Activated T-helper 1 cell treated with anti-CD3 and anti-CD28 coated beads, Interleukin-12 subunit alpha, Interleukin-12 subunit beta, Interleukin-2, Interleukin-4 antibody, amounts not matched to agents 30 ng/mL and 10 ng/mL and 1 ng/mL, durations not matched to agents 14 hours and 24 hours and 36 hours (primary cell): ENCODE data around the gene S100P. TPM values are rescaled to one million over a fixed set of nuclear protein-coding genes. Genes with fewer than 3 reads are reported as not detected.

Experiments used
- DNase-seq: peaks from one replicate; pipeline ENCODE4 v3.0.0; 2021; ENCODE audit warnings: low spot score
- H3K27ac Mint-ChIP-seq: one replicate; pipeline ENCODE4 v1.8.0; 2021; ENCODE audit warnings: mild to moderate bottlenecking, mixed read lengths
- H3K27me3 Mint-ChIP-seq: one replicate; pipeline ENCODE4 v1.8.0; 2022; ENCODE audit warnings: mild to moderate bottlenecking, moderate library complexity, mixed read lengths; ENCODE audit not compliant: insufficient read depth
- H3K36me3 Mint-ChIP-seq: one replicate; pipeline ENCODE4 v1.8.0; 2021; ENCODE audit warnings: low read depth, mixed read lengths
- H3K4me1 Mint-ChIP-seq: one replicate; pipeline ENCODE4 v1.8.0; 2021; ENCODE audit warnings: low read depth, mixed read lengths
- H3K4me3 Mint-ChIP-seq: one replicate; pipeline ENCODE4 v1.8.0; 2021; ENCODE audit warnings: mild to moderate bottlenecking, moderate library complexity, mixed read lengths
- H3K9me3 Mint-ChIP-seq: one replicate; pipeline ENCODE4 v1.8.0; 2021; ENCODE audit warnings: mixed read lengths
- intact Hi-C: fragments of 100-400 bp; cut with micrococcal nuclease; formaldehyde crosslinking; loops from one replicate; pipeline ENCODE4 v1.15.1; 2024
- total RNA-seq: library from RNA; stranded (reverse); gene quantifications from 2 replicates; pipeline ENCODE4 v1.2.3, GENCODE V29; 2022

S100P gene
- total RNA-seq, 1 donor from 2014 or later, result 1.7 TPM

- peaks cover 3% of the 10 kb centered on the region for H3K9me3 Mint-ChIP-seq
- no peak for DNase-seq
- peaks cover 5% of the 10 kb centered on the region for H3K4me1 Mint-ChIP-seq
- no peak overlapping the region for H3K27ac Mint-ChIP-seq
- no peak overlapping the region for H3K4me3 Mint-ChIP-seq
- peaks cover 17% of the 10 kb centered on the region for H3K27me3 Mint-ChIP-seq
- intact Hi-C loops, result no loop called here
- no peaks in the 10 kb centered on the region for H3K36me3 Mint-ChIP-seq
Observed at GRCh38 chr4:6739920-6740319, 46.2 kb downstream of the S100P start.

- H3K4me1 Mint-ChIP-seq, result peaks cover 5% of the 10 kb centered on the region
- no peak for DNase-seq
- no peak overlapping the region for H3K4me3 Mint-ChIP-seq
- no peaks in the 10 kb centered on the region for H3K36me3 Mint-ChIP-seq
- H3K27me3 Mint-ChIP-seq, result peaks cover 19% of the 10 kb centered on the region
- no peak overlapping the region for H3K27ac Mint-ChIP-seq
- peaks cover 3% of the 10 kb centered on the region for H3K9me3 Mint-ChIP-seq
- intact Hi-C loops, result no loop called here
Observed at GRCh38 chr4:6740347-6740746, 46.7 kb downstream of the S100P start.

GRCh38 chr4:6742507-6742906 lies 48.8 kb downstream of the S100P start:
- Mint-ChIP-seq H3K27ac (no peak overlapping the region), H3K27me3 (peaks cover 19% of the 10 kb centered on the region), H3K9me3 (peaks cover 3% of the 10 kb centered on the region), H3K36me3 (no peaks in the 10 kb centered on the region), H3K4me3 (no peak overlapping the region), H3K4me1 (peaks cover 5% of the 10 kb centered on the region)
- intact Hi-C loops, result no loop called here
- no peak for DNase-seq

- intact Hi-C loops, result no loop called here
- no peak overlapping the region for H3K4me3 Mint-ChIP-seq
Observed at GRCh38 chr4:6742989-6743388, 49.3 kb downstream of the S100P start.

More at GRCh38 chr4:6742989-6743388, 49.3 kb downstream of the S100P start:
- no peaks in the 10 kb centered on the region for H3K36me3 Mint-ChIP-seq
- peaks cover 16% of the 10 kb centered on the region for H3K27me3 Mint-ChIP-seq
- H3K4me1 Mint-ChIP-seq, result peaks cover 5% of the 10 kb centered on the region
- no peak overlapping the region for H3K27ac Mint-ChIP-seq
- peaks cover 3% of the 10 kb centered on the region for H3K9me3 Mint-ChIP-seq
- DNase-seq, result no peak

Other genes with a start within 250 kb of the S100P start
- not detected in 2 replicates for gene PPP2R2C, start 221.3 kb upstream of the S100P start, total RNA-seq
- 13.9 and 14.0 TPM in 2 replicates for gene MAN2B2, start 118.7 kb upstream of the S100P start, total RNA-seq
- 115 and 119 TPM in 2 replicates for gene MRFAP1, start 53.2 kb upstream of the S100P start, total RNA-seq
- gene MRFAP1L1, start 16.0 kb downstream of the S100P start, total RNA-seq, result 51.7 and 53.9 TPM in 2 replicates
- 21.5 and 23.6 TPM in 2 replicates for gene BLOC1S4, start 22.3 kb downstream of the S100P start, total RNA-seq
- 14.5 and 19.1 TPM in 2 replicates for gene KIAA0232, start 88.8 kb downstream of the S100P start, total RNA-seq
- gene TBC1D14, start 215.9 kb downstream of the S100P start, total RNA-seq, result 58.1 and 59.7 TPM in 2 replicates